Measurements from ENCODE around the gene TP73. TPM values are rescaled to one million over a fixed set of nuclear protein-coding genes. Genes with fewer than 3 reads are reported as not detected.

The TP73 gene
- total RNA-seq, 1 experiment from 2014 or later, result 0.54 TPM

DNA sequence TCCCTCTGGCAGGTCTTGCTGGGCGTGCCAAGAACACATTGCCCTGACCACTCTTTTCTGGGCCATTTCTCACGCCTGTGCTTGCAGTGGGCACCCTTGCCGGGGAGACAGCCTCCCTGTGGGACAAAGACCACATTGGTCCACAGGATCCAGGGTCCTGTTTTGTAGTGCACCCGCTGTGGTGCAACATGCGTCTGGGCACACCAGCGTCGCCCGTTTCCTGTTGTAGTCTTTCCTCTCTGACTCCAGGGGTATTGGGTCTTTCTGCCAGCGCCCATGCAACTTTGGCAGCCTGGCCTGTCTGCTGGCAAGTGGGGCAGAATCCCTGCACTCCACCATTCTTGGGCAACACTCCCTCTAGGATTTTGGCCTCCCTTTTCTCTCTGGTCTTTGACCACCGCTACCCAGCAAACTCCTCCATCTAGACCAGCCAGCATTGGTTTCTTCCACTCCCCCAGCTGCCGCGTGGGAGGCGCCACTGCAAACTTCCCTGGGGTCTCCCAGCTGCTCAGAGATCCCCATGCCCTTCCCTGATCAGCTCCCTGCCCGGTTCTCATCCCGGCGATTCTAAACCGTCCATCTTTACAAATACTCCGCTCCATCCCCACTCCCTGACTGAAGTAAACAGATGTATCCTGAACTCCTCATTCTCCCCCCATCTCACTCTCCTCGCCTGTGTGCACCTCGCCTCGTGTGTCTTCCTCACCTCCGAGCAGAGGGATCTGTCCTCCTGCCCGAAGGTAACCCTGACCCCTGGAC is 28.7 kb upstream of the TP73 start:
- TF ChIP-seq, protein P1, sequence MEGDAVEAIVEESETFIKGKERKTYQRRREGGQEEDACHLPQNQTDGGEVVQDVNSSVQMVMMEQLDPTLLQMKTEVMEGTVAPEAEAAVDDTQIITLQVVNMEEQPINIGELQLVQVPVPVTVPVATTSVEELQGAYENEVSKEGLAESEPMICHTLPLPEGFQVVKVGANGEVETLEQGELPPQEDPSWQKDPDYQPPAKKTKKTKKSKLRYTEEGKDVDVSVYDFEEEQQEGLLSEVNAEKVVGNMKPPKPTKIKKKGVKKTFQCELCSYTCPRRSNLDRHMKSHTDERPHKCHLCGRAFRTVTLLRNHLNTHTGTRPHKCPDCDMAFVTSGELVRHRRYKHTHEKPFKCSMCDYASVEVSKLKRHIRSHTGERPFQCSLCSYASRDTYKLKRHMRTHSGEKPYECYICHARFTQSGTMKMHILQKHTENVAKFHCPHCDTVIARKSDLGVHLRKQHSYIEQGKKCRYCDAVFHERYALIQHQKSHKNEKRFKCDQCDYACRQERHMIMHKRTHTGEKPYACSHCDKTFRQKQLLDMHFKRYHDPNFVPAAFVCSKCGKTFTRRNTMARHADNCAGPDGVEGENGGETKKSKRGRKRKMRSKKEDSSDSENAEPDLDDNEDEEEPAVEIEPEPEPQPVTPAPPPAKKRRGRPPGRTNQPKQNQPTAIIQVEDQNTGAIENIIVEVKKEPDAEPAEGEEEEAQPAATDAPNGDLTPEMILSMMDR (IDR thresholded peaks at IDR 0.05; ENCODE audit: unreplicated experiment), result no peak

DNA sequence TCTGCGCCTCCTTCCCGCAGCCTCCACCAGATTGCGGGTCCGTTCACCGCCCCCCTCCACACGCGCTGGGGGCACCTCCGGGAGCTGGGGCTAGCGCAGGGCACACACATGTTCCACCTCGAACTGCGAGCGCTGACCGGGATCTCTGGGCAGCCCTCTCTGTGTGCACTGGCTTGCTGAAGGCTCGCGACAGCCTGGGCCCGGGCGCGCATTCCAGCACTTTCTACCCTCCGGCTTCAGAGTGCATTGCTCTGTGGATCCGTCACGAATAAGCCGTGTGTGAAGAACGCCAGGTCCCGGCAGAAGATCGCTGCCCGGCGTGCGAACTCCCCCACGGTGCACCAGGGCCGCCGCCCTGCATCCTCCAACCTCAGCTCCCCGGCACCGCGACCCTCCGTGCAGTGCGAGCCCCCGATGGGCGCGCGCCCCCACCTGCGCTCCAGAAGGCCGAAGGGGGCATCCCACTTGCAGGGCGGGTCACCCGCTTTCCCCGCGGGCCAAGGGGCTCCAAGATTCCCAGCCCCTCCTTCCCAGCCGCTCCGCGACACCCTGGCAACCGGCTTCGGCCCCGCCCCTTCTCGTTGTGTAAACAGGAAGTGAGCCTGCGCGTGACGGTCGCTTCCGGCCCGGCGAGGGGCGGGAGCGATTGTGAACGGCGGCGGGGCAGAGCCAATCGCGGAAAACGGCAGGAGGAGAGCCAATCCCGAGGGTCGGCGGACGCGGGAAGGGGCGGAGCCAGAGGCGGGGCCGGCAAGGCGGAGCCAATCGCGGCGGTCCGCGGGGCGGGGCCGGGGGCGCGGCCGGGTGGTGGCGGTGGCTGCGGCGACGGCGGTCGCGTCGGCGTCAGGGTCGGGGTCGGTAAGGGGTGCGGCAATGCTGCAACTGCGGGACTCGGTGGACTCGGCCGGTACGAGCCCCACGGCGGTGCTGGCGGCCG is 27.8 kb upstream of the TP73 start, which contains the start of gene TPRG1L:
TSS of gene TPRG1L (plus strand) at position 816 of the 937 bp plus-strand sequence. CDS start at position 874, 58 bp downstream.
- peak within 1 kb of the TSS; percentile 85 for H3K4me3 Mint-ChIP-seq (ENCODE audit: low read depth, unreplicated experiment)
- H3K9me3 Mint-ChIP-seq (ENCODE audit: low read depth, unreplicated experiment), result no peaks in the 10 kb centered on the region
- peaks cover 14% of the 10 kb centered on the region for H3K4me1 Mint-ChIP-seq (ENCODE audit: low read depth, unreplicated experiment)
- H3K27me3 Mint-ChIP-seq (ENCODE audit: unreplicated experiment), result no peaks in the 10 kb centered on the region
- CTCF ChIA-PET, result no interaction called here
- peak; percentile 96 for DNase-seq
- BruUV-seq (replicated peaks), result no TSS peak
- H3K36me3 Mint-ChIP-seq (ENCODE audit: insufficient read depth, unreplicated experiment), result peaks cover 27% of the 10 kb centered on the region
- intact Hi-C loops (cut with micrococcal nuclease; ENCODE audit: unreplicated experiment), result no loop called here
- peak within 1 kb of the TSS; percentile 34 for H3K27ac Mint-ChIP-seq (ENCODE audit: unreplicated experiment)
- TF ChIP-seq, protein P1 (IDR thresholded peaks at IDR 0.05; ENCODE audit: unreplicated experiment), result no peak

More for the DNA sequence above, 28.7 kb upstream of the TP73 start:
- H3K4me3 Mint-ChIP-seq (ENCODE audit: low read depth, unreplicated experiment), result peak overlapping the region; percentile 85
- peaks cover 14% of the 10 kb centered on the region for H3K4me1 Mint-ChIP-seq (ENCODE audit: low read depth, unreplicated experiment)
- CTCF ChIA-PET, result interaction anchor here (0.7 kb wide), 1 partner anchor 171 kb away, joined by 3 read pairs; no protein-coding TSS in a partner anchor
- H3K9me3 Mint-ChIP-seq (ENCODE audit: low read depth, unreplicated experiment), result no peaks in the 10 kb centered on the region
- no TSS peak for BruUV-seq (replicated peaks)
- intact Hi-C loops (cut with micrococcal nuclease; ENCODE audit: unreplicated experiment), result no loop called here
- H3K27me3 Mint-ChIP-seq (ENCODE audit: unreplicated experiment), result no peaks in the 10 kb centered on the region
- DNase-seq, result no peak
- peak overlapping the region; percentile 13 for H3K27ac Mint-ChIP-seq (ENCODE audit: unreplicated experiment)
- H3K36me3 Mint-ChIP-seq (ENCODE audit: insufficient read depth, unreplicated experiment), result peaks cover 27% of the 10 kb centered on the region

DNA sequence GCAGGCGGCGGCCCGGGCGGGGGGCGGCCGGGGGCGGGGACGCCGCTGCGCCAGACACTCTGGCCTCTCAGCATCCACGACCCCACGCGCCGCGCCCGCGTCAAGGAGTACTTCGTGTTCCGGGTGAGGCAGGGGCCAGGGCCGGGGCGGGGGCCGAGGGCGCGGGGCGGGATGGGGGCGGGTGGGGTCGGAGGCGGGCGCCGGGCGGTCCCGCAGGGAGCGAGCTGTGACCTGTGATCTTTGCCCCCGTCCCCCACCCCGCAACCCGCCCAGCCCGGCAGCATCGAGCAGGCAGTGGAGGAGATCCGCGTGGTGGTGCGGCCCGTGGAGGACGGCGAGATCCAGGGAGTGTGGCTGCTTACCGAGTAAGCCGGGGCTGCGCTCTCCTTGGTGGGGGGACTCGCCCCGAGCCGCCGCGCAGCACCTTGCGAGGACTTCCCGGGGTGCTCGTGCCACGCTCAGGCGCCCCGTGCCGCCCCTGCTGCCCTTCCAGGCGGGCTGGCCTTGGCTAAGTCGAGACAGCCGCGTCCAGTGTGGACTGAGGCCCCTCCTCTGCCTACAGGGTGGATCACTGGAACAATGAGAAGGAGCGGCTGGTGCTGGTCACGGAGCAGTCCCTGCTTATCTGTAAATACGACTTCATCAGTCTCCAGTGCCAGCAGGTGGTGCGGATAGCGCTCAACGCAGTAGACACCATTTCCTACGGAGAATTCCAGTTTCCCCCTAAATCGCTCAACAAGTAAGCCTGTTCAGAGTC is 27.0 kb upstream of the TP73 start:
- H3K27ac Mint-ChIP-seq (ENCODE audit: unreplicated experiment), result no peak overlapping the region
- peak; percentile 9 for DNase-seq
- H3K9me3 Mint-ChIP-seq (ENCODE audit: low read depth, unreplicated experiment), result no peaks in the 10 kb centered on the region
- CTCF ChIA-PET, result no interaction called here
- H3K36me3 Mint-ChIP-seq (ENCODE audit: insufficient read depth, unreplicated experiment), result peaks cover 33% of the 10 kb centered on the region
- H3K27me3 Mint-ChIP-seq (ENCODE audit: unreplicated experiment), result no peaks in the 10 kb centered on the region
- H3K4me1 Mint-ChIP-seq (ENCODE audit: low read depth, unreplicated experiment), result peaks cover 14% of the 10 kb centered on the region
- TF ChIP-seq, protein P1 (IDR thresholded peaks at IDR 0.05; ENCODE audit: unreplicated experiment), result no peak
- intact Hi-C loops (cut with micrococcal nuclease; ENCODE audit: unreplicated experiment), result no loop called here
- peak overlapping the region; percentile 85 for H3K4me3 Mint-ChIP-seq (ENCODE audit: low read depth, unreplicated experiment)
- no TSS peak for BruUV-seq (replicated peaks)

DNA sequence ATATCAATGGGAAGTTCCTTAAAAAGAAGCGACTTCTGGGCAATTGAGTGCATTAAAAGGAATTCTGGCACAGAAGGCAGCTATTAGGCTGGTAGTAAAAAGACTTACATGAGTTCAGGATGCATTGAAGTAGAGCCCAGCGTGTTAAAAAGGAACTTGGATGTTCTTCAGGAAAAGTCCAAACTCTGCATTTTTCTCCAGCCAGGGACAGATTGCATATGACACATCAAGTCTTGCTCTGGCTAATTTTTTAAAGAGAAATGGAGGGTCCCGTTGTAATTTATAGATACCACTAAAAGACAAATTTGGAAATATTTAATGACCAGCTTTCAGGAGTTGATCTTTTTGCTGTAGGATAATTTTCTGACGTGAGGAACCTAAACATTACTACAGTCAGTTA is 26.3 kb upstream of the TP73 start:
- CTCF ChIA-PET, result no interaction called here
- Mint-ChIP-seq H3K27ac (ENCODE audit: unreplicated experiment) (no peak overlapping the region), H3K36me3 (ENCODE audit: insufficient read depth, unreplicated experiment) (peaks cover 35% of the 10 kb centered on the region), H3K9me3 (ENCODE audit: low read depth, unreplicated experiment) (no peaks in the 10 kb centered on the region), H3K4me1 (ENCODE audit: low read depth, unreplicated experiment) (peaks cover 14% of the 10 kb centered on the region), H3K27me3 (ENCODE audit: unreplicated experiment) (no peaks in the 10 kb centered on the region), H3K4me3 (ENCODE audit: low read depth, unreplicated experiment) (peak overlapping the region; percentile 85)
- TF ChIP-seq, protein P1 (IDR thresholded peaks at IDR 0.05; ENCODE audit: unreplicated experiment), result no peak
- DNase-seq, result no peak
- BruUV-seq (replicated peaks), result no TSS peak
- intact Hi-C loops (cut with micrococcal nuclease; ENCODE audit: unreplicated experiment), result no loop called here
